HG02981 (cell line): ENCODE data around the gene ZNF784.

Experiments
- ATAC-seq: cut with Tn5 transposase; IDR thresholded peaks from one replicate; pipeline ENCODE4 v1.9.1; 2021; ENCODE audit warnings: mild to moderate bottlenecking, moderate library complexity; ENCODE audit not compliant: unreplicated experiment

ZNF784 gene

GRCh38 chr19:55656988-55657747 is 32.8 kb upstream of the ZNF784 start:
- ATAC-seq = no peak

GRCh38 chr19:55656552-55656951 is 32.2 kb upstream of the ZNF784 start:
- no peak for ATAC-seq

GRCh38 chr19:55655648-55656040 is 31.3 kb upstream of the ZNF784 start:
- no peak for ATAC-seq

- ATAC-seq = peak; percentile 36
Measured at GRCh38 chr19:55654868-55655647, 30.7 kb upstream of the ZNF784 start, which contains the start of gene U2AF2. Gene U2AF2, plus strand, starts transcription at chr19:55655035. Its CDS starts 70 bp downstream, at chr19:55655105.

- peak; percentile 60 for ATAC-seq
Measured at GRCh38 chr19:55654323-55654867, 30.0 kb upstream of the ZNF784 start.

GRCh38 chr19:55653651-55654322 is 29.4 kb upstream of the ZNF784 start:
- ATAC-seq = peak; percentile 40

- no peak for ATAC-seq
Measured at GRCh38 chr19:55652311-55653128, 28.2 kb upstream of the ZNF784 start.

- no peak for ATAC-seq
Measured at GRCh38 chr19:55651236-55651635, 26.9 kb upstream of the ZNF784 start.

- no peak for ATAC-seq
Measured at GRCh38 chr19:55650602-55651230, 26.4 kb upstream of the ZNF784 start.

- ATAC-seq = no peak
Measured at GRCh38 chr19:55650126-55650557, 25.8 kb upstream of the ZNF784 start.

- ATAC-seq = no peak
Measured at GRCh38 chr19:55649268-55650125, 25.1 kb upstream of the ZNF784 start.

- ATAC-seq = no peak
Measured at GRCh38 chr19:55648585-55649267, 24.4 kb upstream of the ZNF784 start.

GRCh38 chr19:55647732-55648584 is 23.6 kb upstream of the ZNF784 start, which contains the start of gene CCDC106:
Gene CCDC106, plus strand, starts transcription at chr19:55648212. Its CDS starts 835 bp downstream, at chr19:55649047.
- ATAC-seq = no peak

GRCh38 chr19:55646889-55647731 is 22.7 kb upstream of the ZNF784 start:
- ATAC-seq = no peak

GRCh38 chr19:55645512-55645881 is 21.1 kb upstream of the ZNF784 start:
- ATAC-seq = no peak

GRCh38 chr19:55644842-55645511 is 20.6 kb upstream of the ZNF784 start:
- no peak for ATAC-seq
